ENCODE measurements around the gene CRHBP. TPM values are rescaled to one million over a fixed set of nuclear protein-coding genes. Genes with fewer than 3 reads are reported as not detected.
A peak's percentile ranks its signal among the peaks of the same experiment; 100 is the strongest.
"Not testable (repeated sequence)": the region's sequence is repeated elsewhere in the genome, so short reads cannot be mapped to it uniquely, and the experiment has no call there.

CRHBP gene
- total and polyA plus RNA-seq, 4 donors = 37.3 to 159 (median 91.8) TPM

DNA sequence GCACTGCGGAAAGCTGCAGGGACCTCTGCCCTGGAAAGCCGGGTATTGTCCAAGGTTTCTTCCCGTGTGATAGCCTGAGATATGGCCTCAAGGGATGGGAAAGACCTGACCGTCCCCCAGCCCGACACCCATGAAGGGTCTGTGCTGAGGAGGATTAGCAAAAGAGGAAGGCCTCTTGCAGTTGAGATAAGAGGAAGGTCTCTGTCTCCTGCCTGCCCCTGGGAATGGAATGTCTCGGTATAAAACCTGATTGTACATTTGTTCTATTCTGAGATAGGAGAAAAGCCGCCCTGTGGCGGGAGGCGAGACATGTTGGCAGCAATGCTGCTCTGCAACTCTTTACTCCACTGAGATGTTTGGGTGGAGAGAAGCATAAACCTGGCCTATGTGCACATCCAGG is 7.6 kb upstream of the CRHBP start:
- not testable (repeated sequence) for H3K4me3 ChIP-seq (ENCODE audit: low read depth in 1 of 3, low read length in 3 of 3); H3K27me3 ChIP-seq (ENCODE audit: control insufficient read depth in 4 of 4, insufficient read depth in 4 of 4, low read length in 3 of 4); H3K9me3 ChIP-seq (ENCODE audit: control insufficient read depth in 4 of 4, low read length in 3 of 4); H3K36me3 ChIP-seq (ENCODE audit: control insufficient read depth in 4 of 4, insufficient read depth in 3 of 4, low read depth in 1 of 4, low read length in 3 of 4); DNase-seq (ENCODE audit: low spot score); H3K9ac ChIP-seq (ENCODE audit: low read depth in 1 of 2, low read length in 2 of 2); H3K4me1 ChIP-seq (ENCODE audit: control insufficient read depth in 4 of 4, insufficient read depth in 4 of 4, low read length in 3 of 4); H3K27ac ChIP-seq (ENCODE audit: low read depth in 1 of 2, low read length in 2 of 2)
- TF ChIP-seq NR2F2 (IDR thresholded peaks at IDR 0.05) = peak; percentile 26
- 65% methylated on average over 9 of the region's 9 CpGs for WGBS

DNA sequence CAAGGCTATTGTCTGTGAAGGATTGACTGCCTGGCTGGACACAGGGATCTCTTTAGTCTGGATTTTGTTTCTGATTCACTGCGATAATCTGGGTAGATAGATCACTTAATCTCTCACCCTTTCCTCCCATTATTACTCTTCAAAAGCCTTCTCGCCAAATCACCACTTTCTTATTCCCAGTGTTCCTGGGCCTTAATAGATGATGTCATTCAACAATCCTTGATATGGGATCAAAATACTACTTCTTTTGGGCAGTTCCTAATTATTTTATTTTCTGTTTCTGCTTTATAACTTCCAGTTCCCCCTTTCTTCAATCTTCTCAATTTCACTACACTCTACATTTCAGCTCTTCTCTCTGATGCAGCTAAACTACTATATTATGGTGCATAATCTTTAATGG is 6.8 kb upstream of the CRHBP start:
- Histone ChIP-seq H3K4me3 (ENCODE audit: low read depth in 1 of 3, low read length in 3 of 3) (no peak overlapping the region), H3K9ac (ENCODE audit: low read depth in 1 of 2, low read length in 2 of 2) (no peak overlapping the region), H3K9me3 (ENCODE audit: control insufficient read depth in 4 of 4, low read length in 3 of 4) (no peaks in the 10 kb centered on the region), H3K36me3 (ENCODE audit: control insufficient read depth in 4 of 4, insufficient read depth in 3 of 4, low read depth in 1 of 4, low read length in 3 of 4) (no peaks in the 10 kb centered on the region), H3K27me3 (ENCODE audit: control insufficient read depth in 4 of 4, insufficient read depth in 4 of 4, low read length in 3 of 4) (no peaks in the 10 kb centered on the region), H3K4me1 (ENCODE audit: control insufficient read depth in 4 of 4, insufficient read depth in 4 of 4, low read length in 3 of 4) (no peaks in the 10 kb centered on the region), H3K27ac (ENCODE audit: low read depth in 1 of 2, low read length in 2 of 2) (no peak overlapping the region)
- no peak for TF ChIP-seq JUND (IDR thresholded peaks at IDR 0.05)
- no peak for TF ChIP-seq RAD21 (IDR thresholded peaks at IDR 0.05)
- TF ChIP-seq, protein P1, sequence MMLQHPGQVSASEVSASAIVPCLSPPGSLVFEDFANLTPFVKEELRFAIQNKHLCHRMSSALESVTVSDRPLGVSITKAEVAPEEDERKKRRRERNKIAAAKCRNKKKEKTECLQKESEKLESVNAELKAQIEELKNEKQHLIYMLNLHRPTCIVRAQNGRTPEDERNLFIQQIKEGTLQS (IDR thresholded peaks at IDR 0.05) = no peak
- TF ChIP-seq, protein P2, sequence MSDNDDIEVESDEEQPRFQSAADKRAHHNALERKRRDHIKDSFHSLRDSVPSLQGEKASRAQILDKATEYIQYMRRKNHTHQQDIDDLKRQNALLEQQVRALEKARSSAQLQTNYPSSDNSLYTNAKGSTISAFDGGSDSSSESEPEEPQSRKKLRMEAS (IDR thresholded peaks at IDR 0.05) = no peak
- no peak for TF ChIP-seq RXRA (IDR thresholded peaks at IDR 0.05)
- TF ChIP-seq, protein P3, sequence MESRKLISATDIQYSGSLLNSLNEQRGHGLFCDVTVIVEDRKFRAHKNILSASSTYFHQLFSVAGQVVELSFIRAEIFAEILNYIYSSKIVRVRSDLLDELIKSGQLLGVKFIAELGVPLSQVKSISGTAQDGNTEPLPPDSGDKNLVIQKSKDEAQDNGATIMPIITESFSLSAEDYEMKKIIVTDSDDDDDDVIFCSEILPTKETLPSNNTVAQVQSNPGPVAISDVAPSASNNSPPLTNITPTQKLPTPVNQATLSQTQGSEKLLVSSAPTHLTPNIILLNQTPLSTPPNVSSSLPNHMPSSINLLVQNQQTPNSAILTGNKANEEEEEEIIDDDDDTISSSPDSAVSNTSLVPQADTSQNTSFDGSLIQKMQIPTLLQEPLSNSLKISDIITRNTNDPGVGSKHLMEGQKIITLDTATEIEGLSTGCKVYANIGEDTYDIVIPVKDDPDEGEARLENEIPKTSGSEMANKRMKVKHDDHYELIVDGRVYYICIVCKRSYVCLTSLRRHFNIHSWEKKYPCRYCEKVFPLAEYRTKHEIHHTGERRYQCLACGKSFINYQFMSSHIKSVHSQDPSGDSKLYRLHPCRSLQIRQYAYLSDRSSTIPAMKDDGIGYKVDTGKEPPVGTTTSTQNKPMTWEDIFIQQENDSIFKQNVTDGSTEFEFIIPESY (IDR thresholded peaks at IDR 0.05) = no peak
- no peak for TF ChIP-seq GABPA (IDR thresholded peaks at IDR 0.05 in 1 of 2, conservative IDR thresholded peaks at IDR 0.05 in 1 of 2)
- no peak for TF ChIP-seq HNF4G (IDR thresholded peaks at IDR 0.05)
- no peak for TF ChIP-seq FOXA2 (IDR thresholded peaks at IDR 0.05)
- no peak for TF ChIP-seq HNF4A (conservative IDR thresholded peaks at IDR 0.05)
- TF ChIP-seq, protein P4, sequence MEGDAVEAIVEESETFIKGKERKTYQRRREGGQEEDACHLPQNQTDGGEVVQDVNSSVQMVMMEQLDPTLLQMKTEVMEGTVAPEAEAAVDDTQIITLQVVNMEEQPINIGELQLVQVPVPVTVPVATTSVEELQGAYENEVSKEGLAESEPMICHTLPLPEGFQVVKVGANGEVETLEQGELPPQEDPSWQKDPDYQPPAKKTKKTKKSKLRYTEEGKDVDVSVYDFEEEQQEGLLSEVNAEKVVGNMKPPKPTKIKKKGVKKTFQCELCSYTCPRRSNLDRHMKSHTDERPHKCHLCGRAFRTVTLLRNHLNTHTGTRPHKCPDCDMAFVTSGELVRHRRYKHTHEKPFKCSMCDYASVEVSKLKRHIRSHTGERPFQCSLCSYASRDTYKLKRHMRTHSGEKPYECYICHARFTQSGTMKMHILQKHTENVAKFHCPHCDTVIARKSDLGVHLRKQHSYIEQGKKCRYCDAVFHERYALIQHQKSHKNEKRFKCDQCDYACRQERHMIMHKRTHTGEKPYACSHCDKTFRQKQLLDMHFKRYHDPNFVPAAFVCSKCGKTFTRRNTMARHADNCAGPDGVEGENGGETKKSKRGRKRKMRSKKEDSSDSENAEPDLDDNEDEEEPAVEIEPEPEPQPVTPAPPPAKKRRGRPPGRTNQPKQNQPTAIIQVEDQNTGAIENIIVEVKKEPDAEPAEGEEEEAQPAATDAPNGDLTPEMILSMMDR (IDR thresholded peaks at IDR 0.05; ENCODE audit: low read depth, low read length, missing input control) = no peak
- TF ChIP-seq, protein P5, sequence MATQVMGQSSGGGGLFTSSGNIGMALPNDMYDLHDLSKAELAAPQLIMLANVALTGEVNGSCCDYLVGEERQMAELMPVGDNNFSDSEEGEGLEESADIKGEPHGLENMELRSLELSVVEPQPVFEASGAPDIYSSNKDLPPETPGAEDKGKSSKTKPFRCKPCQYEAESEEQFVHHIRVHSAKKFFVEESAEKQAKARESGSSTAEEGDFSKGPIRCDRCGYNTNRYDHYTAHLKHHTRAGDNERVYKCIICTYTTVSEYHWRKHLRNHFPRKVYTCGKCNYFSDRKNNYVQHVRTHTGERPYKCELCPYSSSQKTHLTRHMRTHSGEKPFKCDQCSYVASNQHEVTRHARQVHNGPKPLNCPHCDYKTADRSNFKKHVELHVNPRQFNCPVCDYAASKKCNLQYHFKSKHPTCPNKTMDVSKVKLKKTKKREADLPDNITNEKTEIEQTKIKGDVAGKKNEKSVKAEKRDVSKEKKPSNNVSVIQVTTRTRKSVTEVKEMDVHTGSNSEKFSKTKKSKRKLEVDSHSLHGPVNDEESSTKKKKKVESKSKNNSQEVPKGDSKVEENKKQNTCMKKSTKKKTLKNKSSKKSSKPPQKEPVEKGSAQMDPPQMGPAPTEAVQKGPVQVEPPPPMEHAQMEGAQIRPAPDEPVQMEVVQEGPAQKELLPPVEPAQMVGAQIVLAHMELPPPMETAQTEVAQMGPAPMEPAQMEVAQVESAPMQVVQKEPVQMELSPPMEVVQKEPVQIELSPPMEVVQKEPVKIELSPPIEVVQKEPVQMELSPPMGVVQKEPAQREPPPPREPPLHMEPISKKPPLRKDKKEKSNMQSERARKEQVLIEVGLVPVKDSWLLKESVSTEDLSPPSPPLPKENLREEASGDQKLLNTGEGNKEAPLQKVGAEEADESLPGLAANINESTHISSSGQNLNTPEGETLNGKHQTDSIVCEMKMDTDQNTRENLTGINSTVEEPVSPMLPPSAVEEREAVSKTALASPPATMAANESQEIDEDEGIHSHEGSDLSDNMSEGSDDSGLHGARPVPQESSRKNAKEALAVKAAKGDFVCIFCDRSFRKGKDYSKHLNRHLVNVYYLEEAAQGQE (IDR thresholded peaks at IDR 0.05) = no peak
- no peak for TF ChIP-seq EGR1 (IDR thresholded peaks at IDR 0.05; ENCODE audit: low read depth in 2 of 2)
- no peak for TF ChIP-seq NR2F2 (IDR thresholded peaks at IDR 0.05)
- TF ChIP-seq YY1 (IDR thresholded peaks at IDR 0.05) = no peak
- TF ChIP-seq FOXA1 (IDR thresholded peaks at IDR 0.05) = no peak
- no peak for TF ChIP-seq TAF1 (conservative IDR thresholded peaks at IDR 0.05)
- TF ChIP-seq SP1 (IDR thresholded peaks at IDR 0.05) = no peak
- no peak for DNase-seq (ENCODE audit: low spot score)
- 80% methylated on average over 2 of the region's 2 CpGs for WGBS
